GM18499 (cell line): Measurements from ENCODE around the gene SRCIN1.

Experiments used
- ATAC-seq: cut with Tn5 transposase; IDR thresholded peaks from one replicate; pipeline ENCODE4 v1.9.1; 2021; ENCODE audit warnings: moderate number of reproducible peaks; ENCODE audit not compliant: insufficient read depth, unreplicated experiment

SRCIN1 gene

GRCh38 chr17:38617074-38617860 lies 11.5 kb upstream of the SRCIN1 start:
- no peak for ATAC-seq

- no peak for ATAC-seq
Measured at GRCh38 chr17:38616361-38616760, 10.6 kb upstream of the SRCIN1 start.

- no peak for ATAC-seq
Measured at GRCh38 chr17:38613981-38614779, 8.4 kb upstream of the SRCIN1 start.

- no peak for ATAC-seq
Measured at GRCh38 chr17:38613525-38613980, 7.8 kb upstream of the SRCIN1 start.

- no peak for ATAC-seq
Measured at GRCh38 chr17:38611872-38612376, 6.2 kb upstream of the SRCIN1 start.

- ATAC-seq = no peak
Measured at GRCh38 chr17:38611070-38611786, 5.5 kb upstream of the SRCIN1 start.

- no peak for ATAC-seq
Measured at GRCh38 chr17:38609280-38610031, 3.7 kb upstream of the SRCIN1 start.

GRCh38 chr17:38608648-38609047 lies 2.9 kb upstream of the SRCIN1 start:
- no peak for ATAC-seq

GRCh38 chr17:38606646-38607611 lies 1.2 kb upstream of the SRCIN1 start:
- ATAC-seq = no peak

GRCh38 chr17:38605411-38605840 lies 326 bp downstream of the SRCIN1 start:
- no peak for ATAC-seq

- ATAC-seq = no peak
Measured at GRCh38 chr17:38604479-38605403, 1.0 kb downstream of the SRCIN1 start.

- ATAC-seq = no peak
Measured at GRCh38 chr17:38603786-38604478, 1.8 kb downstream of the SRCIN1 start.

- no peak for ATAC-seq
Measured at GRCh38 chr17:38602956-38603785, 2.6 kb downstream of the SRCIN1 start.

- ATAC-seq = no peak
Measured at GRCh38 chr17:38602453-38602852, 3.3 kb downstream of the SRCIN1 start.

- ATAC-seq = no peak
Measured at GRCh38 chr17:38601539-38602351, 4.0 kb downstream of the SRCIN1 start.
